HL-60/S4 treated with phorbol 12-myristate 13-acetate at 8.2 ng/mL for 4 days and 3 days (cell line): ENCODE measurements around the gene RELN.
"Not testable (repeated sequence)": the region's sequence is repeated elsewhere in the genome, so short reads cannot be mapped to it uniquely, and the experiment has no call there.

ENCODE experiments used
- in situ Hi-C: fragments of 300-500 bp; cut with MboI; formaldehyde crosslinking; loops from 2 replicates; pipeline ENCODE4 v1.15.0; 2022; ENCODE audit warnings: low sequenced_read_pairs

RELN gene

GRCh38 chr7:103796327-103796962 lies 193.0 kb downstream of the RELN start:
- in situ Hi-C loops, result no loop called here

DNA sequence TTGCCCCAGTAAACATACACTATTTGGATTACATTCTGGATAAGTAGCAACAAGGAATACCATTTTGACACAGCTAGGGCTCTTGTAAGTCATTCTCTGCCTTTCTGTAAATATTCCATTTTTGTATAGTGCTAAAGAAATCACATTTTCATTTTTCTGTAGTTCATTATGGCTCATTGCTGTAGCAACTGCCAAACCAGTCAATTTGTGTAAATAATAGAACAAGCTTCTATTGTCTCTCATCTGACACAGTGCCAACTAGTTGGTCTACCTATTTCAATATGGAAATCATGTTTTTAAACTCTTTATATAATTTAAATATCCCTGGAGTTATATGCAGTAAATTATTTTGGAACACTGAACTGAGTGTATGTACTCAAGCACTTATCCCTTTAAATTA lies 193.7 kb downstream of the RELN start:
- in situ Hi-C loops, result no loop called here

DNA sequence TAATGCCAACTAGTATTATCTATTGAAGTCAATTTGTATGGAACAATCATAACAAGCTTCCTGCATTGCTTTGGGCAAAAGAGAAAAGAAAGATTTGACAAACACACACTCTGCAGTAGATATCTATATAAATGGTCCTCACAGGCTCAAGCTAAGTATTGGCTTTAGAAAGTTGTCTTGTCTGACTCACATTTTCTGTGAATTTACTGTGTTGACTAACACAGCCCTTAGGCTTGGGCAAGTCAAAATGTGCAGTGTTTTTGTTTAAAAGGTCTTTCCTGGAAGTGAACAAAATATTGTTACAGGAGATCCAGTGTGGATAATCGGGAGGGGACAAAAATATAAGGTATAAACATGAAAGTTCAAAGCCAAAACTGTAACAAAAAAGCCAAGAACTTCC lies 194.4 kb downstream of the RELN start:
- in situ Hi-C loops, result no loop called here

DNA sequence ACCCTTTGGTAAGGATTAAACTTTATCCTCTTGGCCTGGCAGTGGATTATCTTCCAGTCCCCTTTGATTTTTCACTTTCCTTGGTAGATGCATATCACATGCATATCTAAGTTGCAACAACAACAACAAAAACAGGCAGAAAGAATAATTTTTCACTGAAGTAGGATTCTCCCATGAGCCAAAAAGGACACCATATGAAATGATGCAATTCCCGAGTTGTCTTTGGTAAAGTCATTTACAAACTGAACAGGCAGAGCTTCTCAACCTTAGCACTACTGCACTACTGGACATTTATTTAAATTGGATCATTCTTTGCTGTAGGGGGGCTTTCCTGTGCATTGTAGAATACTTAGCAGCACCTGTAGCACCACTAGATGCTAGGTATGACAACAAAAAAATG lies 195.0 kb downstream of the RELN start:
- in situ Hi-C loops, result no loop called here

DNA sequence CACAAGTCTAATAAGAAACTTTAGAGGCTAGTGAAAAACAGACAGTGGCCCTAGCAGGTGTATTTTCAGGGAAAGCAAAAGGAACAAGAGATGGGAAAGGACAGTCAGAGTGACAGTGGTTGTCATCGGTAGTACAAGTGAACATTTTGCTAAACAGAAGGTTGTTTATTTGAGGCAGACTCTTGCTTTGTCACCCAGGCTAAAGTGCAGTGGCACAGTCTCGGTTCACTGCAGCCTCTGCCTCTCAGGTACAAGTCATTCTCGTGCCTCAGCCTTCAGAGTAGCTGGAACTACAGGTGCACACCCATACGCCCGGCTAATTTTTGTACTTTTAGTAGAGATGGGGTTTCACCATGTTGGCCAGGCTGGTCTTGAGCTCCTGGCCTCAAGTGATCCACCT lies 195.8 kb downstream of the RELN start:
- in situ Hi-C loops, result no loop called here

- in situ Hi-C loops, result no loop called here
Measured at GRCh38 chr7:103791894-103792293, 197.6 kb downstream of the RELN start.

- in situ Hi-C loops, result not testable (repeated sequence)
Measured at GRCh38 chr7:103787041-103787440, 202.4 kb downstream of the RELN start.

DNA sequence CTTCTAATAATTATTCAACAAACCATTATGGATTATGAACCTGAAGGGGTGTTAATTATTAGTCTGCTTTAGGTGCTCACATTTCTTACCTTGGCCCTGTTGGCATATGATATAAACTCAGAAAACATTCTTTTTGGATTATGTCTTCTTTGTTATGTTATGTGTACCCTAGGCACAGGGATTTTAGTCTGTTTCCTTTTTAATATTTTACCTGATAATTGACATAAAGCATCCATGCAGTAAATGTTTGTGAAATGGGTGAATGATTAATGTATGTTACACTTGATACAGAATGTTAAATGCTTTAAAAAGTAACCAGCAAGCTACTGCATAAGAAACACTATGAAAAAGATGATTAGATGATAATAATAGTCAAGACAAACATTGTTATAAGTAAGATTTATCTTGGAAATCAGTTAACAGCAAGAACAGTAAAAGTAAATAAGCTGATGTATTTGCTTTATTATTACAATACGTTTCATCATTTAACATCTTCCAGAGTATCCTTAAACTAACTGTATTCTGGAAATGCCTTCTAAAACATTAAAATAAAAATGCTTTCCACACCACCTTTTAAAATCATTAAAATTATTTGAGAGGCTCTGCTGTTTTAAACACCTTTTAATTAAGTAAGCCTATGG lies 204.7 kb downstream of the RELN start:
- in situ Hi-C loops, result no loop called here

- in situ Hi-C loops, result no loop called here
Measured at GRCh38 chr7:103781409-103781808, 208.0 kb downstream of the RELN start.

DNA sequence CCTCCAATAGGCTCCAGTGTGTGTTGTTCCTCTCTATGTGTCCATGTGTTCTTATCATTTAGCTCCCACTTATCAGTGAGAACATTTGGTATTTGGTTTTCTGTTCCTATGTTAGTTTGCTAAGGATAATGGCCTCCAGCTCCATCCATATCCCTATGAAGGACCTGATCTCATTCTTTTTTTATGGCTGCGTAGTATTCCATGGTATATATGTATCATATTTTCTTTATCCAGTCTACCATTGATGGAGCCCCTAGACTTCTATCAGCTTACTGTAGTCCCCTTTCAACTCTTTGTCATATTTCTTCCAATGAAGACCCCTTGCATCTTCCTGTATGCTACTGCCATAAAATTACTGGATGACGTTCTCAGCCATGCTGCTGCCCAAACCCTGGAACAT lies 208.9 kb downstream of the RELN start:
- in situ Hi-C loops, result not testable (repeated sequence)

DNA sequence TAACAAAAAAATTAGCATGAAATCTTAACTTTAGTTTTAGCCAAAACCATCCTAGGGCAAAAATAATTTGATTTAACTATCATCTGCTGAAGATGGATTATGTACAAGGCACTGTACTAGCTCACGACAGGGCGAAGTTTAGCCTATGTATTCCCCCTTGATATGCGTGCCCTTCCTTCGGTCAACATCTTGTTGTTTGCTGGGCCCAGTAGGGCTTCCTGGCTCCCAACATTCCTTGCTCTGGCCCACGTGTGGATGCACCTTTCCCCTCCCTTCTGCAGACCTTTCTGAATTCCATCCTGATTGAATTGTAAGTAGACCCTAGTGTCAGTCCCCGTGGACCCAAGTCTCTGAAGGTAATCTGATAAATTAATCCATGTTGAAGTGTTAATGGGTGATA lies 212.0 kb downstream of the RELN start:
- in situ Hi-C loops, result no loop called here

DNA sequence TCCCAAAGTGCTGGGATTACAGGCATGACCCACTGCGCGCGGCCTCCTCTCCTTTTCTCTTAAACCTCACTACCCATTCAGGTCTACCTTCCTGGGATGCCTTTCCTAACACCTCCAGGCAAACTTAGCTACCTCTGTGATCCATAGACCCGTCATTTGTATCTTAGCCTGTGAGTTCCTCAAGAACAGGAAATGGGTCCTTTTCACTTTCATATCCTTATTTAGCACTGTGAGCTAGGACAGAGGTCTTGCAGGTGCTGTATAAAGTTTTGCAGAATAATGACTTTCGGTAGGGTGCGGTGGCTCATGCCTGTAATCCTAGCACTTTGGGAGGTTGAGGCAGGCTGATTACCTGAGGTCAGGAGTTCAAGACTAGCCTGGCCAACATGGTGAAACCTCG lies 215.7 kb downstream of the RELN start:
- in situ Hi-C loops, result no loop called here

DNA sequence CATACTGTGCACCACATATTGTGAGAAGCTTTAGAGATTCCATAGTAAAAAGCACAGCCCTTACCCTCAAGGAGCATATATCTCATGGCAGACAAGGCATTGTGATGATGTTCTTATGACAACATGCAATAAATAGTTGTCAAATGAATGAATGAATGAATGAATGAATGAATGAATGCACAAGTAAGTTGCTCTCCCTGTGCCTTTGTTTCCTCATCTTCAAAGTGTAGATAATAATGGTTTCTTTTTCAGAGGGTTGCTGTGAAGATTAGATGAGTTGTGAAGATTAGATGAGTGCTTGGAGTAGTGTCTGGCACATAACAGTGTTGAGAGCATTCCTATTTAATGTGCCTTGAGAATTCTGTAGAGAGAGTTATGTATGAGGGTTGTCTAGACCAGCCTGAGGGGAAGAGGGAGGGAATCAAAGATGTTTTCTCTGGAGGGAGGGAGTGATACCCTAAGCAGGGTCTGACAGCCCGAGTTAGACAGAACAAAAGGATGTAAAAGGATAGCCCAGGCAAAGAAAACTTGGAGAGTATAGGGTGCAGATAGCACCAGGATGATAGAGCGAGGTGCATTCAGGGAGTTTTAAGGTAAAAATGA lies 217.2 kb downstream of the RELN start:
- in situ Hi-C loops, result no loop called here

DNA sequence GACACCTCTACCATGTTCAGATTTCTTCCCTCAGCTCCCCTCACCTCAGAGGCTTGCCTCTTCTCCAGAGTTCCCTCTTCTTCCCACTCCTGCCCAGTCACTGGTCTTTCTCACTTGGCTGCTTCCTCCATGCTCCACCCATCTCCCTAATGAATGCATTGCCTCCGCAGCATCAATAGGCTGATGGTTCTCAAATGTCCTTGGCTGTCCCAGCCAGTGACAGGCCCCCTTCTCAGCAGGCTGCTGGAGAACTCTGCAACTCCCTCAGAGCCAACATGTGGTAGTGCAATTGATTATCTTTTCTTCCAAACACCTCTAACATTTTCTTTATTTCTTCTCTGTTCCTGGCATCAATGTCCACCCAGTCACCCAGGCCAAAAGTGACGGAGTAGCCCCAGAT lies 218.2 kb downstream of the RELN start:
- in situ Hi-C loops, result no loop called here

- in situ Hi-C loops, result no loop called here
Measured at GRCh38 chr7:103766660-103767059, 222.8 kb downstream of the RELN start.

DNA sequence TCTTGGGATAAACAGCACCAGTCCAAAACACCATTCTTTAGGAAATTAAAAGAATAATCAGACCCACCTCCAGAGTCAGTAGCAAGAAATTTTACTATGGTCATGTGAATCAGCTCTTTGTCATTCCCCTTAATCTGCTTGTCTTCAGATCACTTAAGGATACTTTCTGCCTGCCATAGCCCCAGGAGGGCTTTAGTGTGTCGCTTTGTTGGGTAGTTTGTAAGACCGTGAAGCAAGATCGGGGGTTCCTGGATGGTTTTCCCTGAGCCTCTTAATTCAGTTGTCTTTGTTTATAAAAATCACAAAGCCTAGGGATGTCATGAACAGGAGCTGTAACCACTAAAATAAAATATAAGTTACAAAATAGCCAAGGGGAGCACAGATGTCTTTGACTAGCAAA lies 223.6 kb downstream of the RELN start:
- in situ Hi-C loops, result no loop called here

- in situ Hi-C loops, result no loop called here
Measured at GRCh38 chr7:103764901-103765300, 224.6 kb downstream of the RELN start.

DNA sequence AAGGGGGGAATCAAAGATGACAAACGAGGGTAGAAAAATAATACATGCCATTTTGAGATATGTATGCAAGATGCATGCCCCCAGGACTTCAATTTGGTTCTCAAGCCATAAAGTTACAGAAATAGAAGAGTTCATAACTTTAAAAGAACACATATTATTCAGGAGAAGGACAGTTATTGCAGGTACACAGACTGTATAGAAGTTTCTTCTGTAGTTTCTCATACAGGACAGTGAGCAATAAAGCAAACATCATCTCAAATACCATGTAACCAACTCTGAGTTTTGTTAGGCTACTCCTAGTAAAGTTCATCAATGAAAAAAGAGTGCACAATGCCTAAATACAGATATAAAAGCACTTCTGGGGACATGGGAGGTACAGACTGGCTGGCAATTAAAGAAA lies 226.6 kb downstream of the RELN start:
- in situ Hi-C loops, result no loop called here

GRCh38 chr7:103762065-103762760 lies 227.2 kb downstream of the RELN start:
- in situ Hi-C loops, result no loop called here

- in situ Hi-C loops, result no loop called here
Measured at GRCh38 chr7:103752995-103753394, 236.5 kb downstream of the RELN start.

GRCh38 chr7:103751311-103751880 lies 238.1 kb downstream of the RELN start:
- in situ Hi-C loops, result no loop called here

- in situ Hi-C loops, result no loop called here
Measured at GRCh38 chr7:103748680-103749079, 240.8 kb downstream of the RELN start.
